Measurements from ENCODE around the gene PYCARD. TPM values are rescaled to one million over a fixed set of nuclear protein-coding genes. Genes with fewer than 3 reads are reported as not detected.
A peak's percentile ranks its signal among the peaks of the same experiment; 100 is the strongest.

PYCARD gene
- total RNA-seq, 4 donors from 2014 or later = 25.4 to 50.2 (median 37.8) TPM

- ATAC-seq (ENCODE audit: low FRiP score) = no peak
- TF ChIP-seq, protein P1, sequence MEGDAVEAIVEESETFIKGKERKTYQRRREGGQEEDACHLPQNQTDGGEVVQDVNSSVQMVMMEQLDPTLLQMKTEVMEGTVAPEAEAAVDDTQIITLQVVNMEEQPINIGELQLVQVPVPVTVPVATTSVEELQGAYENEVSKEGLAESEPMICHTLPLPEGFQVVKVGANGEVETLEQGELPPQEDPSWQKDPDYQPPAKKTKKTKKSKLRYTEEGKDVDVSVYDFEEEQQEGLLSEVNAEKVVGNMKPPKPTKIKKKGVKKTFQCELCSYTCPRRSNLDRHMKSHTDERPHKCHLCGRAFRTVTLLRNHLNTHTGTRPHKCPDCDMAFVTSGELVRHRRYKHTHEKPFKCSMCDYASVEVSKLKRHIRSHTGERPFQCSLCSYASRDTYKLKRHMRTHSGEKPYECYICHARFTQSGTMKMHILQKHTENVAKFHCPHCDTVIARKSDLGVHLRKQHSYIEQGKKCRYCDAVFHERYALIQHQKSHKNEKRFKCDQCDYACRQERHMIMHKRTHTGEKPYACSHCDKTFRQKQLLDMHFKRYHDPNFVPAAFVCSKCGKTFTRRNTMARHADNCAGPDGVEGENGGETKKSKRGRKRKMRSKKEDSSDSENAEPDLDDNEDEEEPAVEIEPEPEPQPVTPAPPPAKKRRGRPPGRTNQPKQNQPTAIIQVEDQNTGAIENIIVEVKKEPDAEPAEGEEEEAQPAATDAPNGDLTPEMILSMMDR (IDR thresholded peaks at IDR 0.05) = no peak
These were observed 19.0 kb upstream of the PYCARD start for GRCh38 chr16:31221357-31222160.

DNA sequence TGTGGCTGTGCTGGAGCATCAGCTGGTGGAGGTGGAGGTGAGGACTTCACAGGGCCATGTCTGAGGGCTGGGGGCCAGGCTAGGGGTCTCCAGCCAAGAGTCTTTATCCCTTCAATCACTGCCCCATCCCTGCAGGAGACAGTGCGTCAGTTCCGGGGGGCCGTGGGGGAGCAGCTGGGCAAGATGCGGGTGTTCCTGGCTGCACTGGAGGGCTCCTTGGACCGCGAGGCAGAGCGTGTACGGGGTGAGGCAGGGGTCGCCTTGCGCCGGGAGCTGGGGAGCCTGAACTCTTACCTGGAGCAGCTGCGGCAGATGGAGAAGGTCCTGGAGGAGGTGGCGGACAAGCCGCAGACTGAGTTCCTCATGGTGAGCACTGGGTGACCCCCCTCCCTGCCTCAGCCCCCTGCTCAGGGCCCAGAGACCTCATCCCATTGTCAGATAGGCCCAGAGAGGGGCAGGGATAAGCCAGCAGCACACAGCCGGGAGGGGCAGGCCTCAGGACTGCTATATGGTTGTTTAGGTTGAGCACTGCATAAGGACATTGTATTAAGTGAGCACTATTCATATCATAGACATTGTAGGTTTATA, 16.7 kb upstream of the PYCARD start:
- ATAC-seq (ENCODE audit: low FRiP score) (no peak), DNase-seq (ENCODE audit: low spot score) (no peak)
- TF ChIP-seq, protein P1 (IDR thresholded peaks at IDR 0.05) = no peak

More at GRCh38 chr16:31221357-31222160, 19.0 kb upstream of the PYCARD start:
- no peak for DNase-seq (ENCODE audit: low spot score)

- TF ChIP-seq, protein P1 (IDR thresholded peaks at IDR 0.05) = no peak
- DNase-seq (ENCODE audit: low spot score) = no peak
- no peak for ATAC-seq (ENCODE audit: low FRiP score)
These were observed 14.6 kb upstream of the PYCARD start for GRCh38 chr16:31217136-31217530.

- TF ChIP-seq, protein P1 (IDR thresholded peaks at IDR 0.05) = no peak
- ATAC-seq (ENCODE audit: low FRiP score) (no peak), DNase-seq (ENCODE audit: low spot score) (no peak)
These were observed 14.0 kb upstream of the PYCARD start, which contains the start of gene PYDC1 for GRCh38 chr16:31216422-31217135. Gene PYDC1, minus strand, starts transcription at chr16:31217135. Its CDS starts 107 bp downstream, at chr16:31217028.

DNA sequence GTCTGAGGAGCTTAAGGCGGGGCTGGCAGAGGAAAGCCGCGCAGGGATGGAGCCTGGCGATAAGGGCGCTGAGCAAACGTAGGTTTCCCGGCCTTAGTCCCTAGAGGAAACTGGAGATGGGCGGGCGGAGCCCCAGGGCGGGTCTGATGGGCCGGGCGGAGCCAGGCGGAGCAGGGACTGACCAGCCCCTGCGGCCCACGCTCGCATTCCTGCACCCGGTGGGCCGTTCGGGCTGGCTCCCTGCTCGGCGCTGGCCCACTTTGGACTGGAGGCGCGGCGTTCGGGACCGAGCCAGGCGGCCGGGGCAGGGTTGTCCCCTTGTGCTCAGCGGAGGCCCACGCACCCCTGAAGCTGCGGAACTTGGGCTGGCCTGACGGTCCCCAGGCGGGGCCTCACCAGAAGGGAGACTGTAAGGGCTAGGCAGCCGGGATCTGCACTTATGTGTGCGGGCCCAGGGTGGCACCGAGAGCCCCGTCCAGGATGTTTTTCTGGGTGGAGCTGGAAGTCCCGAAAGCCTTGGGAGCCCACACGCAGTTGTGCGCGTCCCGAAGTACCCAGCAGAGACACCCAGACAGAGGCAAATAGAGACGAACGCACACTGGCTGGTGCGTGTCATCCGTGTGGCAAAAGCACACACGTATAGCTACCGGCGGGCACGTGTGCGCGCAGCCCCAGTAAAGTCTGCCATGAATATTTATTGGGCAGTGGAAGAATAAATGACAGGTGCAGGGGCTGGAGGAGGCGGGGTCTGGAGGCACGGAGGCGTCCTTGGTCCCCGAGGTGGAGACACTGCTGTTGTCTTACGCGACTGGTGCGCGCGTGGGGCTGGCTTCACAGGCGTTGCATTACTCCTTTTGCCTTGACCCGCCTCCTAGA, 13.0 kb upstream of the PYCARD start:
- TF ChIP-seq, protein P1 (IDR thresholded peaks at IDR 0.05) = no peak
- DNase-seq (ENCODE audit: low spot score) (no peak), ATAC-seq (ENCODE audit: low FRiP score) (peak; percentile 93)

GRCh38 chr16:31214708-31215286, 12.2 kb upstream of the PYCARD start:
- ATAC-seq (ENCODE audit: low FRiP score) = peak; percentile 43
- DNase-seq (ENCODE audit: low spot score) = no peak
- TF ChIP-seq, protein P1 (IDR thresholded peaks at IDR 0.05) = no peak
